Sigmoid colon (tissue), 7 donors: ENCODE measurements around the gene MMP7. TPM values are rescaled to one million over a fixed set of nuclear protein-coding genes. Genes with fewer than 3 reads are reported as not detected.

Experiments
- DNase-seq: peaks from one replicate; pipeline ENCODE4 v3.0.0-alpha.2; 2019
- H3K27ac ChIP-seq, 4 donors: fragments of 200-600 bp; sonication (generic); one replicate each; pipeline ENCODE4 v1.5.1; 2016 to 2019; ENCODE audit warnings: mild to moderate bottlenecking in 1 of 4
- H3K27me3 ChIP-seq, 3 donors: fragments of 200-600 bp; sonication (generic); one replicate each; pipeline ENCODE4 v1.5.1; 2019; ENCODE audit warnings: mild to moderate bottlenecking in 1 of 3
- H3K36me3 ChIP-seq, 4 donors: fragments of 200-600 bp; sonication (generic); one replicate each; pipeline ENCODE4 v1.5.1; 2016 to 2019
- H3K4me1 ChIP-seq, 4 donors: fragments of 200-600 bp; sonication (generic); one replicate each; pipeline ENCODE4 v1.5.1; 2017 to 2019
- H3K4me3 ChIP-seq, 4 donors: fragments of 200-600 bp; sonication (generic); one replicate each; pipeline ENCODE4 v1.5.1; 2017 to 2019; ENCODE audit warnings: mild to moderate bottlenecking in 2 of 4, moderate library complexity in 1 of 4
- H3K9me3 ChIP-seq, 4 donors: fragments of 200-600 bp in 3 of 4; sonication (generic) in 3 of 4; one replicate each; pipeline versions ENCODE4 v1.5.1 to v1.6.1; 2013 to 2019
- CTCF ChIP-seq, 4 experiments: fragments of 450-650 bp in 3 of 4; fragments of 200-600 bp in 1 of 4; IDR thresholded peaks; one replicate each; pipeline ENCODE4 v1.5.1; 2016 to 2019; ENCODE audit warnings: antibody characterized with exemption in 4 of 4, mild to moderate bottlenecking in 3 of 4, moderate library complexity in 2 of 4
- EP300 ChIP-seq, 4 donors: sonication (generic); formaldehyde crosslinking; IDR thresholded peaks; one replicate each; pipeline ENCODE4 v1.6.1; 2017; ENCODE audit warnings: antibody characterized with exemption in 4 of 4
- POLR2A ChIP-seq, 2 donors: fragments of 450-650 bp; IDR thresholded peaks; one replicate each; pipeline ENCODE4 v1.6.1; 2016; ENCODE audit warnings: antibody characterized with exemption in 2 of 2, mild to moderate bottlenecking in 2 of 2, moderate library complexity in 2 of 2
- POLR2AphosphoS5 ChIP-seq, 4 donors: sonication (generic); formaldehyde crosslinking; IDR thresholded peaks; one replicate each; pipeline ENCODE4 v1.6.1; 2017; ENCODE audit warnings: antibody characterized with exemption in 4 of 4
- WGBS, 2 donors: extraction: QIAGEN DNeasy Blood & Tissue Kit; methylation state at CpG; one replicate each; pipeline ENCODE4 v1.1.7; 2013; 5-methylcytosine and 5-hydroxymethylcytosine counted together
- intact Hi-C: fragments of 100-400 bp; cut with DNase I; formaldehyde crosslinking; loops from one replicate; pipeline ENCODE4 v1.15.1; 2023
- polyA plus RNA-seq, 3 donors: library from polyadenylated mRNA; stranded (reverse); fragments of 200-250 nt; gene quantifications; one replicate each; pipeline ENCODE4 v1.2.3, GENCODE V29; 2013
- total RNA-seq, 4 donors: library from RNA; depleted of rRNA; stranded (reverse); fragments of >200 nt; gene quantifications; one replicate each; pipeline ENCODE4 v1.1.0, GENCODE V29; 2016
- donor health status: healthy with polysubstance abuse.
- donor health status: Bipolar disorder and iron deficiency.
- donor health status: healthy.

The MMP7 gene
- total and polyA plus RNA-seq, 7 donors = 11.8 TPM; not detected in 6

GRCh38 chr11:102546427-102546826 lies 15.9 kb upstream of the MMP7 start:
- Histone ChIP-seq H3K27ac (no peak overlapping the region), H3K4me1 (no peaks in the 10 kb centered on the region), H3K36me3 (no peaks in the 10 kb centered on the region), H3K4me3 (no peak overlapping the region), H3K27me3 (no peaks in the 10 kb centered on the region), H3K9me3 (no peaks in the 10 kb centered on the region)
- 68 to 72% methylated on average over 4 of the region's 4 CpGs for WGBS, 2 donors
- TF ChIP-seq POLR2A (IDR thresholded peaks at IDR 0.05) = no peak
- TF ChIP-seq POLR2AphosphoS5 (IDR thresholded peaks at IDR 0.05) = no peak
- TF ChIP-seq EP300 (IDR thresholded peaks at IDR 0.05) = no peak
- no peak for TF ChIP-seq CTCF (IDR thresholded peaks at IDR 0.05)
- DNase-seq = no peak
- intact Hi-C loops = no loop called here

GRCh38 chr11:102545701-102546100 lies 15.2 kb upstream of the MMP7 start:
- intact Hi-C loops = no loop called here
- H3K4me3 ChIP-seq = no peak overlapping the region
- 67 to 77% methylated on average over 4 of the region's 4 CpGs for whole genome bisulfite sequencing, 2 donors
- H3K27me3 ChIP-seq = no peaks in the 10 kb centered on the region
- H3K9me3 ChIP-seq = peaks cover 0 to 3% (median under 1%) of the 10 kb centered on the region in 4 donors
- H3K36me3 ChIP-seq = no peaks in the 10 kb centered on the region
- no peak for TF ChIP-seq CTCF (IDR thresholded peaks at IDR 0.05)
- no peak for TF ChIP-seq POLR2AphosphoS5 (IDR thresholded peaks at IDR 0.05)
- no peak for TF ChIP-seq POLR2A (IDR thresholded peaks at IDR 0.05)
- no peak for TF ChIP-seq EP300 (IDR thresholded peaks at IDR 0.05)
- DNase-seq = no peak
- no peak overlapping the region for H3K27ac ChIP-seq
- H3K4me1 ChIP-seq = no peaks in the 10 kb centered on the region

- peaks cover 0 to 5% (median 2%) of the 10 kb centered on the region in 4 donors for H3K9me3 ChIP-seq
- intact Hi-C loops = no loop called here
- WGBS, 2 donors = 91 to 95% methylated on average over 1 of the region's 1 CpG
- H3K36me3 ChIP-seq = no peaks in the 10 kb centered on the region
- H3K27ac ChIP-seq = no peak overlapping the region
- DNase-seq = no peak
- H3K4me3 ChIP-seq = no peak overlapping the region
- H3K4me1 ChIP-seq = no peaks in the 10 kb centered on the region
- TF ChIP-seq POLR2AphosphoS5 (IDR thresholded peaks at IDR 0.05) = no peak
- no peak for TF ChIP-seq EP300 (IDR thresholded peaks at IDR 0.05)
- TF ChIP-seq POLR2A (IDR thresholded peaks at IDR 0.05) = no peak
- no peak for TF ChIP-seq CTCF (IDR thresholded peaks at IDR 0.05)
- H3K27me3 ChIP-seq = no peaks in the 10 kb centered on the region
Measured at GRCh38 chr11:102544594-102544993, 14.0 kb upstream of the MMP7 start.

- no peak for DNase-seq
Measured at GRCh38 chr11:102539567-102539966, 9.0 kb upstream of the MMP7 start.

More at GRCh38 chr11:102539567-102539966, 9.0 kb upstream of the MMP7 start:
- Histone ChIP-seq H3K4me3 (no peak overlapping the region), H3K27ac (no peak overlapping the region), H3K9me3 (peaks cover 0 to 5% (median 2%) of the 10 kb centered on the region in 4 donors), H3K36me3 (no peaks in the 10 kb centered on the region), H3K27me3 (no peaks in the 10 kb centered on the region), H3K4me1 (no peaks in the 10 kb centered on the region)
- TF ChIP-seq CTCF (IDR thresholded peaks at IDR 0.05) (no peak), POLR2AphosphoS5 (IDR thresholded peaks at IDR 0.05) (no peak), POLR2A (IDR thresholded peaks at IDR 0.05) (no peak), EP300 (IDR thresholded peaks at IDR 0.05) (no peak)
- WGBS, 2 donors = 65 to 84% methylated on average over 2 of the region's 2 CpGs
- intact Hi-C loops = no loop called here
